Lung (tissue), 12 donors: ENCODE results near the gene MLLT3. TPM values are rescaled to one million over a fixed set of nuclear protein-coding genes. Genes with fewer than 3 reads are reported as not detected.
A peak's percentile ranks its signal among the peaks of the same experiment; 100 is the strongest.

ENCODE experiments used
- ATAC-seq: fragments of 200-7000 bp; cut with Tn5 transposase; one replicate; pipeline ENCODE4 v1.9.1; 2020; ENCODE audit warnings: moderate number of reproducible peaks; ENCODE audit not compliant: insufficient read depth, low FRiP score
- DNase-seq, 3 donors: peaks; one replicate each; pipeline ENCODE4 v3.0.0-alpha.2; 2013 to 2017
- H3K27ac ChIP-seq, 2 donors: one replicate each; pipeline ENCODE4 v1.5.1; 2013; ENCODE audit warnings: mild to moderate bottlenecking in 2 of 2, moderate library complexity in 2 of 2, control low read depth in 1 of 2, inconsistent platforms in 1 of 2, low read depth in 1 of 2, low read length in 1 of 2
- H3K27me3 ChIP-seq, 3 donors: one replicate each; pipeline ENCODE4 v1.5.1; 2013; ENCODE audit warnings: low read length in 2 of 3; ENCODE audit not compliant: control insufficient read depth in 3 of 3, insufficient read depth in 3 of 3
- H3K36me3 ChIP-seq, 4 donors: one replicate each; pipeline ENCODE4 v1.5.1; 2013; ENCODE audit warnings: low read length in 4 of 4, mild to moderate bottlenecking in 1 of 4, moderate library complexity in 1 of 4; ENCODE audit not compliant: control insufficient read depth in 4 of 4, insufficient read depth in 4 of 4
- H3K4me1 ChIP-seq, 5 donors: one replicate each; pipeline ENCODE4 v1.5.1; 2013; ENCODE audit warnings: low read length in 5 of 5, mild to moderate bottlenecking in 2 of 5, moderate library complexity in 1 of 5; ENCODE audit not compliant: control insufficient read depth in 5 of 5, insufficient read depth in 5 of 5
- H3K4me3 ChIP-seq: one replicate; pipeline ENCODE4 v1.5.1; 2013; ENCODE audit warnings: mild to moderate bottlenecking, control low read depth, moderate library complexity
- H3K9ac ChIP-seq, 2 donors: one replicate each; pipeline ENCODE4 v1.5.1; 2013; ENCODE audit warnings: low read length in 2 of 2, control low read depth in 1 of 2; ENCODE audit not compliant: insufficient read depth in 1 of 2
- H3K9me3 ChIP-seq, 4 donors: one replicate each; pipeline ENCODE4 v1.5.1; 2013; ENCODE audit warnings: low read length in 3 of 4, mild to moderate bottlenecking in 1 of 4, moderate library complexity in 1 of 4; ENCODE audit not compliant: control insufficient read depth in 4 of 4, insufficient read depth in 3 of 4
- WGBS, 2 donors: extraction: QIAGEN DNeasy Blood & Tissue Kit; methylation state at CpG; one replicate each; pipeline ENCODE4 v1.1.7; 2013; 5-methylcytosine and 5-hydroxymethylcytosine counted together
- polyA plus RNA-seq, 2 donors: library from polyadenylated mRNA; stranded (reverse); fragments of 200-250 nt; gene quantifications; one replicate each; pipeline ENCODE4 v1.2.1, GENCODE V29; 2013
- total RNA-seq, 2 donors: library from RNA; depleted of rRNA in 1 of 2; stranded (reverse); fragments of >200 nt in 1 of 2; gene quantifications; one replicate each; pipeline ENCODE4 v1.2.1, GENCODE V29; 2014 to 2021
- TF ChIP-seq, protein P1 (sequence below): IDR thresholded peaks from 2 replicates; pipeline ENCODE4 v1.5.1; 2012; ENCODE audit warnings: mild to moderate bottlenecking; ENCODE audit errors: control extremely low read depth, extremely low read depth
- donor health status: control.
- donor health status: control.
- donor health status: Bipolar disorder and iron deficiency.
- donor health status: healthy.
- donor health status: DM: yes; HTN: yes; CAD: no.

Gene MLLT3
- total and polyA plus RNA-seq, 4 donors: 7.1 to 43.1 (median 13.7) TPM

DNA sequence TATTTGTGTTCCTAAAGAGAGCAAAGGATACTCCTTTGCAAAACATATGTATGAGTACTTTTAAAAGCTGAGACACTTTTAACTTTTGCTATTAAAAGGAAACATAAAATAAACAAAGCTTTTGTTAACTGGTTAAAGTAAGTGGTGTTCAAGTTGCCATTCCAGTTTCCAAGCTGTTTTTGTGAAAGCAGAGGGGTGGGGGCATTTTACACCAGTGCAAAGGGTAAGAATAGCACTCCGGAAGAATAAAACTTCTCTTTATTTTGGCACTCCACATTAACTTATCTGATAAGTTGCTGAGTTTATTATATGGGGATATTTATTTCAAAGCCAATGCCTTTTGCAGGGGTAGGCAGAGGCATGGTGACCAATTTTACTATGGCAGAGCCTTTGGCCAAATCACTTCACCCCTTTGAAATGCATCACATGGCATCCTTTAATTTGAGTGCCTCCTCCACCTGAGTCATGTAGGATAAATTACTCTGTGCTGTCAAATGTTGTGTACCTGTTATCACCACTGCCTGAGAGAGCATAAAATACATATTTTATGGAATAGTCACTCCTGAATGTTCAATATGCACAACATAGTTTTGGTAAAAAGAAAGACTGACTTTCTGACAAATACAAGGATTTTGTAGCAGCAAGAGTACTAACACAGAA is 62.9 kb downstream of the MLLT3 start:
- 49 to 63% methylated on average over 1 of the region's 1 CpG for WGBS, 2 donors
- no peaks in the 10 kb centered on the region for H3K36me3 ChIP-seq

DNA sequence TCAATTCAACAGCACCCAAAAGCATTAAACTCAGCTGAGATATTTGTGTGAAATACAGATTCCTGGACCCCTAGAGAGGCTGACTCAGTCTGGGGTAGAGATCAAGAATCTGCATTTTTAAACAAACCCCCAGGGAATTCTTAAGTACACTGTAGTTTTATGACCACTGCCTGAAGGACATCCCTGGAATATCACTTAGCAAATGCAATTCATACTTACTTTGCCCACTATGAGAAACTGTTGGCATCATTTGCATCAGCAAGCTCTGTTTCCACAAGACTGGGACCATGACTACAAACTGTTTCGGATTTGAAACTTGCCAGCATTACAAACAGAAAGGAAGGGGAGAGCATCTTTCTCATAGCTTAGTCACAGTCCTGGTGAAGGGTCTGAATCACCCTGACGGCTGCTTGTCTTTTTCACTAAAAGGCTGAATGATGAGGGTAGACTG is 63.7 kb downstream of the MLLT3 start:
- H3K27ac ChIP-seq: peak overlapping the region in 1 of 2 donors; percentile 53
- no peak overlapping the region for H3K4me3 ChIP-seq
- TF ChIP-seq, protein P1, sequence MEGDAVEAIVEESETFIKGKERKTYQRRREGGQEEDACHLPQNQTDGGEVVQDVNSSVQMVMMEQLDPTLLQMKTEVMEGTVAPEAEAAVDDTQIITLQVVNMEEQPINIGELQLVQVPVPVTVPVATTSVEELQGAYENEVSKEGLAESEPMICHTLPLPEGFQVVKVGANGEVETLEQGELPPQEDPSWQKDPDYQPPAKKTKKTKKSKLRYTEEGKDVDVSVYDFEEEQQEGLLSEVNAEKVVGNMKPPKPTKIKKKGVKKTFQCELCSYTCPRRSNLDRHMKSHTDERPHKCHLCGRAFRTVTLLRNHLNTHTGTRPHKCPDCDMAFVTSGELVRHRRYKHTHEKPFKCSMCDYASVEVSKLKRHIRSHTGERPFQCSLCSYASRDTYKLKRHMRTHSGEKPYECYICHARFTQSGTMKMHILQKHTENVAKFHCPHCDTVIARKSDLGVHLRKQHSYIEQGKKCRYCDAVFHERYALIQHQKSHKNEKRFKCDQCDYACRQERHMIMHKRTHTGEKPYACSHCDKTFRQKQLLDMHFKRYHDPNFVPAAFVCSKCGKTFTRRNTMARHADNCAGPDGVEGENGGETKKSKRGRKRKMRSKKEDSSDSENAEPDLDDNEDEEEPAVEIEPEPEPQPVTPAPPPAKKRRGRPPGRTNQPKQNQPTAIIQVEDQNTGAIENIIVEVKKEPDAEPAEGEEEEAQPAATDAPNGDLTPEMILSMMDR: no peak

More for the DNA sequence above, 62.9 kb downstream of the MLLT3 start:
- DNase-seq (peak; percentile 30 to 52 (median 33)), ATAC-seq (no peak)
- Histone ChIP-seq H3K27me3 (no peaks in the 10 kb centered on the region), H3K27ac (no peak overlapping the region), H3K9ac (no peak overlapping the region), H3K4me3 (no peak overlapping the region), H3K9me3 (no peaks in the 10 kb centered on the region), H3K4me1 (peaks cover 2 to 18% (median 15%) of the 10 kb centered on the region in 5 donors)
- TF ChIP-seq, protein P1: no peak

DNA sequence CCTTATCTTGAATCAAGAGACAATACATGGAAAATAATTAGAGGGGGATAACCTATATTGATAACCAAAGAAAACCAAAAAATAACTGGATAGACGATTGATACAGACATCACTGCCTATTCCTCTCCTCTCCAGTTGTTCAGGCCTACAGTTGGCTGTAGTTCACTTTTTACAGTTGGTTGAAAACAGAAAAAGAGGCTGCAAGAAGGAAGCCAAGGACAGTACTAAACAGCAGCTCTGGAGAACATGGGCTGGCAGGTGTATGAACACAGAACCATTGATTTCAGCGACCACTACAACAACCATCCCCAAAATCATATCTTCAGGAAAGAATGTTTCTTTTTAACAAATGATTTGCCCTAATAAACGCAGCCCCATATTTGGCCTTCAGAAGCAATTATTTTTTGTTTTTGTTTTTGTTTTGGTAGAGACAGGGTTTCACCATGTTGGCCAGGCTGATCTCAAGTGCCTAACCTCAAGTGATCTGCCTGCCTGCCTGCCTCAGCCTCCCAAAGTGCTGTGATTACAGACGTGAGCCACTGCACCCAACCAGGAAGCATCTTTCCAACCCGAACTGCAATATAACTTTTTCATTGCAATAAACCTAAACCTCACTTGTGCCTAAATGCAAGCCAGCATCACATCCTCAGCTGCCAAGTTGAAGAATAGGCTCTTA is 64.3 kb downstream of the MLLT3 start:
- WGBS, 2 donors: 45 to 50% methylated on average over 5 of the region's 5 CpGs
- DNase-seq (no peak), ATAC-seq (no peak)
- TF ChIP-seq, protein P1: no peak
- Histone ChIP-seq H3K9me3 (no peaks in the 10 kb centered on the region), H3K27me3 (no peaks in the 10 kb centered on the region), H3K4me1 (peaks cover 3 to 23% (median 17%) of the 10 kb centered on the region in 5 donors), H3K9ac (no peak overlapping the region), H3K36me3 (no peaks in the 10 kb centered on the region), H3K27ac (peak overlapping the region in 1 of 2 donors; percentile 53), H3K4me3 (no peak overlapping the region)

More for the DNA sequence above, 63.7 kb downstream of the MLLT3 start:
- ATAC-seq: peak; percentile 70
- H3K27me3 ChIP-seq: no peaks in the 10 kb centered on the region
- no peak for DNase-seq
- 51 to 87% methylated on average over 2 of the region's 2 CpGs for WGBS, 2 donors
- H3K9ac ChIP-seq: no peak overlapping the region
- peaks cover 2 to 18% (median 17%) of the 10 kb centered on the region in 5 donors for H3K4me1 ChIP-seq
- no peaks in the 10 kb centered on the region for H3K36me3 ChIP-seq
- no peaks in the 10 kb centered on the region for H3K9me3 ChIP-seq
